22Rv1 (cell line): ENCODE data around the gene LRMDA.

Experiments
- H3K27ac ChIP-seq: fragments of 450-650 bp; 2 replicates; pipeline ENCODE4 v1.5.1; 2017
- CTCF ChIP-seq: fragments of 450-650 bp; IDR thresholded peaks from 2 replicates; pipeline ENCODE4 v1.5.1; 2017; ENCODE audit warnings: mild to moderate bottlenecking
- ZFX ChIP-seq: fragments of 450-650 bp; IDR thresholded peaks from 2 replicates; pipeline ENCODE4 v1.6.1; 2017; ENCODE audit warnings: antibody characterized with exemption, borderline replicate concordance

Gene LRMDA

GRCh38 chr10:76327441-76327840, 896.0 kb downstream of the LRMDA start:
- TF ChIP-seq CTCF (no peak), ZFX (no peak)
- no peak overlapping the region for H3K27ac ChIP-seq

GRCh38 chr10:76328348-76328747, 896.9 kb downstream of the LRMDA start:
- no peak for TF ChIP-seq ZFX
- no peak for TF ChIP-seq CTCF
- no peak overlapping the region for H3K27ac ChIP-seq

- H3K27ac ChIP-seq = no peak overlapping the region
- no peak for TF ChIP-seq ZFX
- no peak for TF ChIP-seq CTCF
Observed at GRCh38 chr10:76329891-76330575, 898.6 kb downstream of the LRMDA start.

- H3K27ac ChIP-seq = no peak overlapping the region
- TF ChIP-seq ZFX (no peak), CTCF (no peak)
Observed at GRCh38 chr10:76331742-76332141, 900.3 kb downstream of the LRMDA start.

GRCh38 chr10:76333326-76333725, 901.9 kb downstream of the LRMDA start:
- no peak for TF ChIP-seq ZFX

GRCh38 chr10:76333796-76334195, 902.4 kb downstream of the LRMDA start:
- TF ChIP-seq CTCF = no peak
- no peak for TF ChIP-seq ZFX
- no peak overlapping the region for H3K27ac ChIP-seq

More at GRCh38 chr10:76333326-76333725, 901.9 kb downstream of the LRMDA start:
- no peak overlapping the region for H3K27ac ChIP-seq

GRCh38 chr10:76334255-76334654, 902.8 kb downstream of the LRMDA start:
- TF ChIP-seq CTCF = no peak
- no peak for TF ChIP-seq ZFX
- no peak overlapping the region for H3K27ac ChIP-seq
